ENCODE results near the gene SCAF8.

The SCAF8 gene

GRCh38 chr6:154736618-154737259 is 3.5 kb downstream of the SCAF8 start:
- Histone ChIP-seq H3F3A (ENCODE audit: insufficient read depth) (peaks cover 30% of the 10 kb centered on the region), H3K36me3 (ENCODE audit: low read length) (peaks cover 4% of the 10 kb centered on the region; the same call in 1 of the 2 replicates), H3K27me3 (ENCODE audit: low read length) (no peaks in the 10 kb centered on the region), H3K9me2 (replicated peaks; ENCODE audit: insufficient read depth, low read length) (no peaks in the 10 kb centered on the region), H3K4me2 (ENCODE audit: low read depth, low read length, poor library complexity, severe bottlenecking) (peak overlapping the region; percentile 61), H4K20me1 (ENCODE audit: low read depth, low read length) (peaks cover 28% of the 10 kb centered on the region), H3K4me3 (ENCODE audit: insufficient read depth, low read length, poor library complexity, severe bottlenecking) (peak overlapping the region; percentile 9), H3K9me3 (ENCODE audit: insufficient read depth, low read length) (no peaks in the 10 kb centered on the region), H3K27ac (ENCODE audit: low read depth, low read length) (0 out of 2 replicates have a peak overlapping the region, but pooled peaks have one; percentile 8), H3K9ac (ENCODE audit: low read length) (0 out of 2 replicates have a peak overlapping the region, but pooled peaks have one; percentile 4), H3K79me2 (ENCODE audit: insufficient read depth, low read length) (peaks cover 81% of the 10 kb centered on the region), H2AFZ (ENCODE audit: low read depth, low read length, severe bottlenecking) (no peak overlapping the region)
- TF ChIP-seq CTCF (IDR thresholded peaks at IDR 0.05; ENCODE audit: insufficient read depth, low read length, poor library complexity, severe bottlenecking), result no peak
- no peak for TF ChIP-seq EZH2phosphoT487 (conservative IDR thresholded peaks at IDR 0.05; ENCODE audit: low read length)

DNA sequence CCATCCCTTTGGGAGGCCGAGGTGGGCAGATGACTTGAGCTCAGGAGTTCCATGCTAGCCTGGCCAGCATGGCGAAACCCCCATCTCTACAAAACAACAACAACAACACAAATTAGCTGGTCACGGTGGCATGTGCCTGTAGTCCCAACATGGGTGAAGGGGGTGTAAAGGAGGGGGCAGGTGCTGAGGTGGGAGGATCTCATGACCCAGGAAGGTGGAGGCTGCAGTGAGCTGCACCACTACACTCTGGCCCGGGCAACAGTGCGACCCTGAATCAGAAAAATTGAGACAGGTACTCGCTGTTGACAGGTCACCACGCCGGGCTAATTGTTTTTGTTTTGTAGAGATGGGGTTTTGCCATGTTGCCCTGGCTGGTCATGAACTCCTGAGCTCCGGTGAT is 4.2 kb downstream of the SCAF8 start:
- Histone ChIP-seq H2AFZ (ENCODE audit: low read depth, low read length, severe bottlenecking) (no peak overlapping the region), H3K79me2 (ENCODE audit: insufficient read depth, low read length) (peaks cover 88% of the 10 kb centered on the region), H3K9me2 (replicated peaks; ENCODE audit: insufficient read depth, low read length) (no peaks in the 10 kb centered on the region), H3K4me2 (ENCODE audit: low read depth, low read length, poor library complexity, severe bottlenecking) (peak overlapping the region; percentile 61), H4K20me1 (ENCODE audit: low read depth, low read length) (peaks cover 28% of the 10 kb centered on the region), H3K27ac (ENCODE audit: low read depth, low read length) (peak overlapping the region; percentile 32; the same call in 1 of the 2 replicates), H3K36me3 (ENCODE audit: low read length) (peaks cover 10% of the 10 kb centered on the region; the same call in 1 of the 2 replicates), H3K9me3 (ENCODE audit: insufficient read depth, low read length) (no peaks in the 10 kb centered on the region), H3K27me3 (ENCODE audit: low read length) (no peaks in the 10 kb centered on the region), H3K9ac (ENCODE audit: low read length) (0 out of 2 replicates have a peak overlapping the region, but pooled peaks have one; percentile 4), H3K4me3 (ENCODE audit: insufficient read depth, low read length, poor library complexity, severe bottlenecking) (peak overlapping the region; percentile 12), H3F3A (ENCODE audit: insufficient read depth) (peaks cover 34% of the 10 kb centered on the region)
- TF ChIP-seq EZH2phosphoT487 (conservative IDR thresholded peaks at IDR 0.05; ENCODE audit: low read length) (no peak), CTCF (IDR thresholded peaks at IDR 0.05; ENCODE audit: insufficient read depth, low read length, poor library complexity, severe bottlenecking) (no peak)

GRCh38 chr6:154738551-154738961 is 5.3 kb downstream of the SCAF8 start:
- no peak overlapping the region for H3K4me3 ChIP-seq (ENCODE audit: insufficient read depth, low read length, poor library complexity, severe bottlenecking)
- H3F3A ChIP-seq (ENCODE audit: insufficient read depth), result peaks cover 34% of the 10 kb centered on the region
- peak overlapping the region; percentile 61 for H3K4me2 ChIP-seq (ENCODE audit: low read depth, low read length, poor library complexity, severe bottlenecking)
- no peaks in the 10 kb centered on the region for H3K27me3 ChIP-seq (ENCODE audit: low read length)
- H3K9me3 ChIP-seq (ENCODE audit: insufficient read depth, low read length), result no peaks in the 10 kb centered on the region
- peaks cover 37% of the 10 kb centered on the region for H4K20me1 ChIP-seq (ENCODE audit: low read depth, low read length)
- peaks cover 99% of the 10 kb centered on the region for H3K79me2 ChIP-seq (ENCODE audit: insufficient read depth, low read length)
- no peaks in the 10 kb centered on the region for H3K9me2 ChIP-seq (replicated peaks; ENCODE audit: insufficient read depth, low read length)
- no peak overlapping the region for H3K9ac ChIP-seq (ENCODE audit: low read length)
- H2AFZ ChIP-seq (ENCODE audit: low read depth, low read length, severe bottlenecking), result no peak overlapping the region
- TF ChIP-seq CTCF (IDR thresholded peaks at IDR 0.05; ENCODE audit: insufficient read depth, low read length, poor library complexity, severe bottlenecking) (no peak), EZH2phosphoT487 (conservative IDR thresholded peaks at IDR 0.05; ENCODE audit: low read length) (no peak)
- peaks cover 18% of the 10 kb centered on the region; the same call in 1 of the 2 replicates for H3K36me3 ChIP-seq (ENCODE audit: low read length)
- H3K27ac ChIP-seq (ENCODE audit: low read depth, low read length), result peak overlapping the region; percentile 32; the same call in 1 of the 2 replicates

Data from SU-DHL-6 (cell line).